DLD1 (cell line): ENCODE measurements around the gene ARHGAP6.

Experiments
- in situ Hi-C: cut with HindIII; loops from 2 replicates; pipeline ENCODE4 v1.10.0; 2017; ENCODE audit warnings: low sequenced_read_pairs

ARHGAP6 gene

DNA sequence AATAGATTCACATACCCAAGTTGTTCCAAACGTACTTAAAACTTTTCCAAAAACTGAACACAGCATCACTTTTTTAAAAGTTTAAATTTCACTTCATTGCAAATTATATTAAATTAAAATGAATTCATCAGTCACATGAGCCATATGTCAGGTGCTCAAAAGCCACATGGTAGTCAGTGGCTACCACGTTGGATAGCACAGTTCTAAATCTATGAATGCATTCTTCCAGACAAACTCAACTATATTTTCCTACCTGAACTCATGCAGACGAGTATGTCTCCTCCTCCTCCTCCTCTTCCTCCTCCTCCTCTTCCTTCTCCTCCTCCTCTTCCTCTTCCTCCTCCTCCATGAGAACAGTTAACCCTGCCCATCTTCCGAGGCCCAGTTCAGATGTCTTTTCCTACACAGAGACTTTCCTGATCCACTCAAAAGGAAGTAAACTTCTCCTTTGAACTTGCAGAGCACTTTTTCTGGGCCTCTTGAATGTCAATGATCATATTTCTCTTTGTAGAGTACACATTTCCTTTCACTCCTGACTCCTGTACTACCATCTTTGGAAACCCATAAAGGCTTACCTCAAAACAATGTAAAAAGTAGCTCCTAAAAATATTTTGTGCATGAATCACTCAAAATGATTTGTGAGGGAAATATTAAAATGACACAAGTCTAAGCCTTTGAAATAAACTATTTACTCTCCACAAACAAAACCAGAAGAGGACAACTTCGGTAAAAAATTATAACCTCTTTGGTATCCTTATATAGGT is 199.9 kb downstream of the ARHGAP6 start:
- in situ Hi-C loops = no loop called here

DNA sequence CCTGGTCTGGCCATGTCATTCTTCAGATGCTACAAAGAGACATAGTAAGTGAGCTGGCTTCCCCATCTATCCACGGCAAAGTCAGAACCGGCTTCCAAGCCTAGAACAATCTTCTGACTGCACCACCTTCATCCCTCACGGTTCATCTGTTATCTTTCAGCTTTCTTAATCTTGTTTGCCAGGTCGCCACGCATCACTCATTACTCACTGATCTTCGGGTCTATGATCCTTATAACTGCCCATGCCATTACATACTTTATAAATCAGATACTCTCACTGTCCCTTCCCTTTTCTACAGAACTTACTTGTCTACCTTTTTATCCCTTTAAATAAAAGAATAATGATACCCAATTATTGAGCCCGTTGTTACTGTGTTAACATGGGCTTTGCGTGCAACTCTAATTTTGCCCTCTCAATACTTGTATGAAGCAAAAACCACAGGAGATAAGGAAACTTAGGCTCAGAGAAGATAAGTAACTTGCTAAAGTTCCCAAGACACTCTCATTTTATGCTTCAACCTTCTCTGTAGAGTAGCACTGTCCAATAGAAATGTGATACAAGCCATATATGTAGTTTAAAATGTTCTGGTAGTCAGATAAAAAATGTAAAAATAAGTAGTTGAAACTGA is 200.8 kb downstream of the ARHGAP6 start:
- in situ Hi-C loops = no loop called here

DNA sequence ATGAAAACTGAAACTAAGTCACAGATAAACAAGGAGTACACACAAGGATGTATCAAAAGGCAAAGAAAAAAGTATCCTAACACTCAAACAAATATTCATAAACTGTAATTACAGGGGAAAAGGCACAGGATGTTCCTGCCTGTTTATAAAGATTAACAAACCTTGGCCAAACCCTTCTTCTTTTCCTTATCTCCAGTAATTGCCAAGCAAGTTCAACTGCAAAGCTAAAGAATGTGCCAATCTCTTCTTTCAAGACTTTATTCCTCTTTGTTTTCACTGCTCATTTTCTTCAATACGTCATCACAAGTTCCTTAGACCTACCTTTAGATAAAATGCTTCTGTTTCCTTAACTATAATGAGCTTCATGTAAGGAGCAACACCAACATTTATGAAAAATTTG is 201.3 kb downstream of the ARHGAP6 start:
- in situ Hi-C loops = no loop called here

DNA sequence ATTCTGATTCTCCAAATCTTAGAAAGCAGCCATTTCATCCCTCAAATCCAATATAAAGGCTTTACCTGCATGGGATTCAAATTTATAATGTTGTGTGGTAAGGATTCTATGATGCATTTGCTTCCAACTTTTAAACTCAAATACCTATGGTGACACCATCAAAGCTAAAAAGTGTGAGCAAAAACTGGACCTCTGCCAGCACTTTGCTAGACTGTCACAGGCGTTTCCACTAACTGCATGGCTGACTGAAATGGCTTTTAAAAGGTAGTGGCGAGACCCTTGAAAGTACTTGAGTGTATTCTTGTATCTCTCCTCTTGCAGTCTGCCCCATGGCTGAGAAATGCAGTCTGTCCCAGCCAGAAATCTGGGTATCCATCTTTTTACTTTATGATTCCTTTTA is 203.1 kb downstream of the ARHGAP6 start:
- in situ Hi-C loops = no loop called here

DNA sequence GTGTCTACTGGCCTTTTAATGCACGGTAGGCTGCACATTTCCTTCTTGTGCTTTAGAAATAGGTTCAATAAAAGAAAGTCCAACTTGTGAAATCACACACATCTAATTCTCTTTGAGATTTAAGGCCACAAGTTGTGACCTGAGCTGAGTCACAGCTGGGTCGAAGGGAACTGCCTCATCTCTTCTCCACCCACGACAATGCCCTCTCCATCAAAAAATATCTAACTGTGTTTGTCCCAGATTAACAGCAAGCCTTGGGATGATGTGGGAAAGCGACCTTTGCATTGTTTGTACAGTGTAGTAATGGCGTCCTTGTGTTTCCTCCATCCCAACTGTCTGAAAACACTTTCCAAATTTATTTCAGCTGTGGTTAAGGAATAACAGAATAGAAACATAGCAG is 203.6 kb downstream of the ARHGAP6 start:
- in situ Hi-C loops = no loop called here

DNA sequence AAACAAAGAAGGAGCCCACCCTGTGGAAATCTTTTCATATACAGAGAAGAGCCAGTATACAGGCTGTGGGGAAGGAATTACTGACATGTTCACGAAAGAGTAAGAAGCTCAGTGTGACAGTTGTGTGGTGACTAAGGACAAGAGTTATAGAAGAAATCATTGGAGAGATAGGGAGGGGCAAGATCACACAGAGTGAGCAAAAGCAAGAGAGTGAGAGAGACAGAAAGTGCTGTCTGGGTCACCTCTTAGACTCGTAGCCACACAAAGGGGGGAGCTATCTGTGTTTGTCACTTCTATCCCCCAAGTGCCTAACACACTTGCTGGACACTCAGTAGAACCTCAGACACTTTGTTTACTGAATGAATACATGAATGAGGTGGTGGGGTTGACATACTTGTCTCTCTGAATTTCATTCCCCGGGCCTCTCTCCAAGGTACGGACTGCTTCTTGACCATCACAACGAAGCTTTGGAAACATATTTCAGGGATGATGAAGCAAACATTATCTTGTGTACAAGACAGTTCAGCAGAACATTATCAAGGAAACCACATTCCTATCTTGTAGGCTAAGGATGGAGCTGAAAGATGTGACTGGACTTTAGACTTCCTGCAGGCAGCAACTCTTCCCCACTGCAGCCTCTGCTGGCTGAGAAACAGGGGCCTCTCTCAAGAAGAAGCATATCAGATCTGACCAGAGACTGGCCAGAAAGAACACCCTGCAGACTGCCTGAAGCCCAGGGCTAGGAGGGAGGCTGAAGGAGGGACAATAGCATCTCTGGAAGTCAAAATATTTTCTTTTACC is 204.3 kb downstream of the ARHGAP6 start:
- in situ Hi-C loops = no loop called here

DNA sequence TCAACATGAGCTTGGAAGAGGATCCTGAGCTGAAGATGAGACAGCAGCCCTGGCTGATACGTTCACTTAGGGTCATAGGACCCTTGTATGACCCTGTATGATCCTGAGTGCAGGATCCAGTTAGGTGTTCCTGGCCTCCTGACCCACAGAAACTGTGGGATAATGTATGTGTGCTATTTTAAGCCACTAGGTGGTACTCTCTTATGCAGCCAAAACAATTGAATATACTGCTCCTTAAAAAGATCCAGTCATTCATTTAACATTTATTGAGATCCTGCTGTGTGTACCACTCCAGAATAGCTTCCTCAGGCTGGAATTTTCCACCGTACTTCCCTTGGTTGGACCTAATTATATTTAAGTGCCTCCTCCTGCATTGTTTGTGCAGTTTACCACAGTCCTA is 205.4 kb downstream of the ARHGAP6 start:
- in situ Hi-C loops = no loop called here

DNA sequence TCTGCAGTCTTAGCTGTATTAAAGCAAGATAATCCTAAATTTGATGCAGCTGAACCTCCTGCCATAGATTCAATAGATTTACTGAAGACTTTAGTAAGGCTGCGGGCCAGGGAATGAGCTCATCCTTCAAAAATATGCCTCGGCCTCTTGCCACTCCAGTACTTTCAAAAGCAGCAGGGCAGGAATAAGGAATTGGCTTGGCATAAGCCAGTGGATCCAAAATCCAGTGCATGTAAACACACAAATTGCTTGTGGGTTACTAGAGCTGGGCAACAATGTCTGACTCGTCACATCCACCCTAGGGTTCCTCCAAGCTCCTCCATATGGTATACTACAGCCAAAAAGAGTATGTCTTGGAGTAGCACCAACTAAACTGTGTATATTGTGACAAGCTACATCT is 207.6 kb downstream of the ARHGAP6 start:
- in situ Hi-C loops = no loop called here

DNA sequence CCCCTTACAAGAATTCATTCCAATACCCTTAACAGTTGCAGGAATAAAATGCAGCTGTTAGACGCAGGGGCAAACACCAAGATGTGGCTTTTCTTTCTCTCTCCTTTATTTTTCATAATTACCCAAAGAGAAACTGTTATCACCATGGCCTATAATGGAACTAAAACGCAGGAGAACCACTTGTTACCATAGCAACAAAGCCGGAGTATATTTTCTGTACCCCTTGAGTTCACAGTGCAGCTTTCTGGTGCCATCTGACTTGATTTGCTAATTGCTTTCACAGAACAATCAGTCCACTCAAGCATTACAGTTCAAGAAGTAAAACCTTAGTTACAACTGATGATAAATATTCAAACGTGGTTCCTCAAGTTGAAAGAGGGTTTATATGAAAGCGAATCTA is 214.6 kb downstream of the ARHGAP6 start:
- in situ Hi-C loops = no loop called here

DNA sequence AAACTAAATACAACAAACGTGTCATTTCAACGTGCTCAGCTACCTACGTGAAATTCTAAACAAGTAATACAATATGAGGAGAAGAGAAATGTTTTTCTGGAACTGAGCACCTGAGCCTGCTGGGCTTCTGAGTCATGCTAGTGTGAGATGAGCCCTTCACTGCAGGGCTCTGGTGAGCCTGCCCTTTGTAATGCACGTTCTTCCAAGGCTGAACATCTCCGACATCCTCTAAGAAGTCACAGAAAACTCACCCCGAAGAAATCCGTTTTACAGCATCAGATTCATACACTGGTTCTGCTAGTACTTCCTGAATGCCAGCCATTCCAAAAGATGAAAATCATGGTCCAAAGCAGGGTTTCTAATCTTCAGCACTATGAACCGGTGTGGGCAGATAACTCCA is 215.4 kb downstream of the ARHGAP6 start:
- in situ Hi-C loops = no loop called here

DNA sequence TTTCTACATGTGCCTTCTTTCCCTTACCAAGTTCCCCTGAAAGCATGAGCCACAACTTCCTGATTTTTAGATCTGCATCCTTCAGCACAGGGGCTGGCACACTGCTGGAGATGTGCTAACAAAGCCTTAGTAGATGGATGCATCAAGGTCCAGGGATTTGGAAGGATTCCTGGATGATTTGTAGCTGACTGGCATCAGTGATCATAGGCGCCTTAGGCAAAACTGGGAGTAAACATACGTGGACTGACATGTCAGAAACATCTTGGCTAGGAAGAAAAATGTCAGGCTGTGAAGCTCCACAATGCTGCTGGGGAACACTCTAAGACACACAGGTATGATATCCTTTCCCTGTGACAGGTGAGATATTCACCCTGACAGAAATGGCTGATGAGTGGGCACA is 216.1 kb downstream of the ARHGAP6 start:
- in situ Hi-C loops = no loop called here

DNA sequence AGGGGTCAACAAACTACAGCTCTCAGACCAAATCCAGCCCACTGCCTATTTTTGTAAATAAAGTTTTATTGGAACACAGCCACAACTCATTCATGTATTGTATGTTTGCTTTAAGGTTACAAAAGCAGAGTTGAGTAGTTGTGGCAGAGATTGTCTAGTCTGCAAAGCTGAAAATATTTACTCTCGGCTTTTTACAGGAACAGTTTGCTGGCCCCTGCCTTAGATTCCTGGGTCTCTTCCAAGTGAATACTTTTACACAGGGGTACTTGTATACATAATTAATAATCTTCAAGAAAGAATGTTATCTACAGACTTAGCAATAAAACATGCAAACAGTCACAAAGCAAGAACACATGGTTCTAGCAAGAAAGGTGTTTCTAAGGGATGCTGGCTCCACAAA is 218.3 kb downstream of the ARHGAP6 start:
- in situ Hi-C loops = no loop called here

DNA sequence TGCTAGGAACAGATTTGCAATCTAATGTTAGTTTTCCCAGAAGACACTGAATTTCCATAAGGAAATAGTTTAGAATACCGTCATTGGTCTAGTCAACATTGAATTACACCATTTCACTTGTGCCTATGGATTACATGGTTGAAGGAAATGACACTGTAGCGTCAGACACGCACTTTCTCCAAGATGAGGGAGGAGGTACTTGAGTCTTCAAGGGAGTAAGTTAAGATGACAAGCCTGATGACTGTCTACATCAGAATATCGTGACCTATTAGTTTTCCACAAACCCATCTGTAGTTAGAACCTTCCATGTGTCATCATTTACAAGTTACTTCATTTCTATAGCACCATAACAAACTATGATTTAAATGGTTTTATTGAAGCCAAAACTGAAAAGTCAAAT is 218.8 kb downstream of the ARHGAP6 start:
- in situ Hi-C loops = no loop called here

DNA sequence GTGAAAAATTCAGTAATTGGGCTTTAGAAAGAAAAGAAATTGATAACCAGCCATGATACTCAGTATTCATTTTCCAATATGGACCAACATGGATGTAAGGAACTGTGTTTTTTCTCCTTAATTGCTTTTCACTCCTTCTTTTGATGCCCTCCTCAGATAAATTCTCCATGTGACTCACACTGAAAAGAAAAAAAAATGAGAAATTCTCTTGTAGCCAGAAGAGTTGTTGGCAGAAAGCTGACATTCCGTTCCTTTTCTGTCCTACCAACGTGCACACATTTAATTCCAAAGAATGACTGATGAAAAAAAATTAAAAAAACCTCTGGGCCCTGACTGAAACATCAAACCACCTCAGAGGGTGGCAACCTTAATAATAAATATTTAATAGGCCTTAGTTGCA is 219.4 kb downstream of the ARHGAP6 start:
- in situ Hi-C loops = no loop called here

DNA sequence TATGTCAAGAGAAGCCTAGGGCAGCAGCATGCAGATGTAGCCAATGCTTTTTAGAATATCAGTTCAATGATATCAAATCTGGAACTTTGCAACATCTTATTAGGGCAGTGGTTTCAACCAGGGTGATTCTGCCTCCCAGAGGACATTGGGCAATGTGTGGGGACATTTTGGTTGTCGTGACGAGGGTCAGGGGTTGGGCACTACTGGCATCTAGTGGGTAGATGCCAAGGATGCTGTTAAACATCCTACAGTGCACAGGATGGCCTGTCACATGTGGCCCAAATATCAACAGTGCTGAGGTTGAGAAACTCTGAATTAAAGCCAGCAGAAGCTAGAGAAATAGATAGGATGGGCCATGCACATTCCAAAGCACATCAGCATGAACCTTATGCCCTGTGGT is 220.2 kb downstream of the ARHGAP6 start:
- in situ Hi-C loops = no loop called here

DNA sequence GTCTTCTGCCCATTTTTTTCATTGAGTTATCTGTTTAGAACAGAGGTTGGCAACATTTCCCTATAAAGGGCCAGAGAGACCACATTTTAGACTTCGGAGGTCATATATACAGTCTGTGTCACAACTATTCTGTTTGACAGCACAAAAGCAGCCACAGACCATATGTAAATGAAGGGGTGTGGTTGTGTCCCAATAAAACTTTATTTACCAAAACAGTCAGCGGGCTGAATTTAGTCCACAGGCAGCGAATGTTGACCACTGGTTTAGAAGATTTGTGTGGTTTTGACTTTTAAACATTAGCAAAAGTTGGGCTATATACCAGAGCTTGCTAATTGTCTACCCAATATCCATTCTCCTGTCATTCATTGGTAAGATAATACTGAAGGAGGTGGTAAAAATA is 221.7 kb downstream of the ARHGAP6 start:
- in situ Hi-C loops = no loop called here

DNA sequence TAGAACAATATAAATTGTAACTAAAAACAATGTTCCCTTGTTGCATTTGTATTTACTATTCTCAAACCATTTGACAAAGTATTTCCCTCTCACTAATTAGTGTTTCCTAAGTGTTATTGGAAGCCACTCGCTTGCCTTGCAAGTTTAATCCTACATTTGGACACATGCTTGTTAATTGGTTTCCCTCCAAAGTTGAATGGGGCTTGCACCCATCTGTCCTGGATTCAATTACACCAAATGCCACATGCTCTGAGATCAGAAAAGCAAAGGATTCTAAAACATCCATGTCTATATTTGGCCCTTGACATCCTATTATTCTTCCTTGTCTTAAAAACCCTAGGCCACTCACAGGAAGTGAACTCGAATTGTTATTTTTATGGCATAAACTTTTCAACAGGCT is 225.9 kb downstream of the ARHGAP6 start:
- in situ Hi-C loops = no loop called here

DNA sequence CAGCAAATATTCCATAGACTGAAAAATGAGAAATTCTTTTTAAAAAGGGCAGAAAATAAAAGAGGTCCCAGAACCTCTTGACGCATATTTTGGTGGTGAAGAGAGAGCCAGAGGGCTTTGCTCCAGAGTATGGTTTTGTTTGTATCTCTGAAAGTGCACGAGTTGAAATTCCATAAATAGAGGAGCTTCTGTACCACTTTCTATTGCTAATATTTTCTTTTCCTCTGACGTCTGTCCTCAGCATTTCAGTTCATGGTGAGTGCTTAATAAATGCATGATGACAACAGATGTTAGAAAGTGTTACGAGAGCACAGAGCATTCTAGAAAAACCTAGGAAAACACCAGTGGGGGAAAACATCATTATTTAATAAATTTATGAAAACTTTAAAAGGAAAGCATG is 227.0 kb downstream of the ARHGAP6 start:
- in situ Hi-C loops = no loop called here

DNA sequence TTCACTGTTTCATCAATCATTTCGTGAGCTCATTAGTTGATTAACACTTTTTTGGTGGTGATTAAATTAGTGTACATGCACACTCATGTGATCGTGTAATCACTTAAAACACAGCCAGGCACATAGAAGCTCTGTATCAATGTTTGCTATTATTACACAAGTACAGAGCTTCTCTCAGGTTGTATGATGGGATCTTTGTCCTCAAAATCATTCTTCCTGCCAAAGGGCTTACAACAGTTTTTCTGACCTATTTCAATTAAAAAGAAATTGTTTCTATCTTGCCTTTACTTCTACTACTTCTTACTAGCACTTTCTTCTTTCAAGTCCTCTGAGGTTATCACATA is 227.4 kb downstream of the ARHGAP6 start:
- in situ Hi-C loops = no loop called here

DNA sequence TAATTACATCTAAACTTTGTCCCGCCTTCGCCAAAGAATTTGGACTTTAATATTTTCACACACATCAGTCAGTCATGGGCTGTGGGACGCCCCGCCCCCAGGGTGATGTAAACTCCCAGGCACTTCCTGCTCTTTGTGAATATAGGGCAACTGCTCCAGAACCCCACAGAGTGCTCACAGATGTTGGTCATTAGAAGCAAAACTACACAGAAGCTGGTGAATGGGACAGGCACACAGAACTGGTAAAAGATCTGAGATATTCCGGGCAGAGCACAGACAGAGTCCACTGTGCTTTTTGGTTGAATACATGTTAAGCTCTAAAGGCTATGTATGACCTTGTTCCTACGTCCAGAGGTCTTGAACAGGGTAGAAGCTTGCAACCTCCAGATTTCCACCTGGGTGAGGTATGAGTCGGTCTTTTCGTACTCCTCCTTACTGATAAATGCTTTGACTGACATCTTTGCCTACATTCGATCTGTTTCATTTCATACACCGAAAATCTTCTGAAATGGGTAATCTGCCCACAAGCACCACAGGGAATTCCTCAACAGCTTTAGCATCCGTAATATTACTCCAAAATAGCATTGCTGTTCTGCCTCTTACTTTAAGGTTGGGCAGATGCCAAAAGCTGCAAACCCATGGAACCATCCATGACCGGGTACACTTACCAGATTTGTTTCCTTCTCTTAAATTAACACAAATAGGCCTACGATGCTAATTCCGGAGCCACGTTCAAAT is 227.9 kb downstream of the ARHGAP6 start:
- in situ Hi-C loops = no loop called here

DNA sequence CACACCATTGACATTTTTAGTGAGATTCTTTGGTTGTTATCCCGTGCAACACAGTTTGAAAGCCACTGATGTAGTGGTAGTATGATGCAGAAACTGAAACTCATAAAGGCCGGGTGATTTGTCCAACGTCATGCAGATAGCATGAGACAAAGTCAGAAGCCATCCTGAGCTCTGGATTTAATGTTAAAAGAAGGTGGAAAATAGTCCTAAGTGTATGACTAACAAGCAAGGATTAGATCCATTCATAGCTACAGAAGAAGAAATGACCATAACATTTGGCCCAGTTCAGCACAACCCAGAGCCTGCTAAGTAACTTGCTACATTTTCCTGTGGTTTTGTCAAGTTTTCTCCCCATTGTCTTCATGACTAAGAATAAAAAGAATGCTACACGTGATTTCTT is 230.2 kb downstream of the ARHGAP6 start:
- in situ Hi-C loops = no loop called here
